GM20431 (cell line): ENCODE data around the gene PTCH1.

Experiments
- in situ Hi-C: fragments of 300-500 bp; cut with MseI, MboI; formaldehyde crosslinking; loops from one replicate; pipeline ENCODE4 v1.15.0; 2020; ENCODE audit warnings: low sequenced_read_pairs; ENCODE audit not compliant: unreplicated experiment

The PTCH1 gene

GRCh38 chr9:95477441-95477840 is 39.3 kb downstream of the PTCH1 start:
- in situ Hi-C loops = no loop called here

- in situ Hi-C loops = no loop called here
These were observed 48.0 kb downstream of the PTCH1 start for GRCh38 chr9:95468791-95469190.

- in situ Hi-C loops = no loop called here
These were observed 51.7 kb downstream of the PTCH1 start for GRCh38 chr9:95465115-95465514.

GRCh38 chr9:95463148-95464060 is 53.4 kb downstream of the PTCH1 start:
- in situ Hi-C loops = no loop called here

GRCh38 chr9:95462249-95463147 is 54.3 kb downstream of the PTCH1 start:
- in situ Hi-C loops = no loop called here

- in situ Hi-C loops = no loop called here
These were observed 55.1 kb downstream of the PTCH1 start for GRCh38 chr9:95461448-95462248.

GRCh38 chr9:95460518-95461164 is 56.1 kb downstream of the PTCH1 start:
- in situ Hi-C loops = no loop called here

- in situ Hi-C loops = no loop called here
These were observed 56.8 kb downstream of the PTCH1 start for GRCh38 chr9:95459851-95460517.

GRCh38 chr9:95459178-95459577 is 57.6 kb downstream of the PTCH1 start:
- in situ Hi-C loops = no loop called here

GRCh38 chr9:95458666-95459065 is 58.1 kb downstream of the PTCH1 start:
- in situ Hi-C loops = no loop called here

GRCh38 chr9:95457769-95458168 is 59.0 kb downstream of the PTCH1 start:
- in situ Hi-C loops = no loop called here

- in situ Hi-C loops = no loop called here
These were observed 61.1 kb downstream of the PTCH1 start for GRCh38 chr9:95455714-95456113.

GRCh38 chr9:95452176-95452575 is 64.6 kb downstream of the PTCH1 start:
- in situ Hi-C loops = no loop called here

- in situ Hi-C loops = no loop called here
These were observed 65.7 kb downstream of the PTCH1 start for GRCh38 chr9:95451065-95451426.

- in situ Hi-C loops = no loop called here
These were observed 66.4 kb downstream of the PTCH1 start for GRCh38 chr9:95450171-95451064.

- in situ Hi-C loops = no loop called here
These were observed 67.8 kb downstream of the PTCH1 start for GRCh38 chr9:95449016-95449415.

- in situ Hi-C loops = no loop called here
These were observed 68.9 kb downstream of the PTCH1 start for GRCh38 chr9:95447660-95448420.

- in situ Hi-C loops = no loop called here
These were observed 69.8 kb downstream of the PTCH1 start for GRCh38 chr9:95446984-95447383.
